GM18505 (cell line): ENCODE results near the gene MRPL19.
A peak's percentile ranks its signal among the peaks of the same experiment; 100 is the strongest.

Source experiments
- ATAC-seq: cut with Tn5 transposase; IDR thresholded peaks from one replicate; pipeline ENCODE4 v1.9.1; 2021; ENCODE audit not compliant: unreplicated experiment
- POLR2A ChIP-seq: IDR thresholded peaks from 4 replicates; pipeline ENCODE4 v1.6.1; 2011; ENCODE audit warnings: borderline replicate concordance; ENCODE audit not compliant: insufficient read depth, insufficient read length; ENCODE audit errors: extremely low read depth

MRPL19 gene

DNA sequence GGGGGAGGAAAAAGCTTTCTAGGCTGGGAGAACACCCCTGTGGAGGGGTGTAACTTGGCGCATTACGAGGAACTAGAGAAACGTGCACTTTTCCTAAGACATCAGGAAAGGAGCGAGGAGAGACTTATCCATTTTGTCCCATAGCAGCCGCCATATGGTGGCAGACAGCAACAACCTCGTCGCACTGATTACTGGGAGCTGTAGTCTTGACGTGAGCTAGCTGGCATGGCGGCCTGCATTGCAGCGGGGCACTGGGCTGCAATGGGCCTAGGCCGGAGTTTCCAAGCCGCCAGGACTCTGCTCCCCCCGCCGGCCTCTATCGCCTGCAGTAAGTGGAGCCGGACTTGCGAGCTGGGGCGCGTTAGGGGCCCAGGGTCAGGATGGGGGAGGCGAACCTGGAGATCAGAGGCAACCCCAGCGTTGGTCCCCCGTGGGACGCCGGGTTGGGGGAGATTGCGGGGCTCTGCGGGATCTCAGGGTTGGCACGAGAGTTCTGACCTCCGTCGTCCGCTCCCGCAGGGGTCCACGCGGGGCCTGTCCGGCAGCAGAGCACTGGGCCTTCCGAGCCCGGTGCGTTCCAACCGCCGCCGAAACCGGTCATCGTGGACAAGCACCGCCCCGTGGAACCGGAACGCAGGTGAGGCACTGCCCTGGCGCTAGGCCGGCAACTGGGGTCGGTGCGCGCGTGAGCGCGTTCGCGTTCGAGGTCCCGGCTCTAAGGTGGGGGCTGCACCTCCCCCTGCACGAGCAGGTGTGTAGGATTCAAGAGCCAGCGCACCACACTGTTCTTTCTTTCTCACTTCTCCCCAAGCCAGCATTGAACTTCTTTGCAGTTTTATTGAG, at the start of gene MRPL19:
Gene MRPL19, plus strand, starts transcription at position 201 of the 843 bp plus-strand sequence. Its CDS starts 25 bp downstream, at position 226.
- peak; percentile 69 for TF ChIP-seq POLR2A
- peak; percentile 94 for ATAC-seq

DNA sequence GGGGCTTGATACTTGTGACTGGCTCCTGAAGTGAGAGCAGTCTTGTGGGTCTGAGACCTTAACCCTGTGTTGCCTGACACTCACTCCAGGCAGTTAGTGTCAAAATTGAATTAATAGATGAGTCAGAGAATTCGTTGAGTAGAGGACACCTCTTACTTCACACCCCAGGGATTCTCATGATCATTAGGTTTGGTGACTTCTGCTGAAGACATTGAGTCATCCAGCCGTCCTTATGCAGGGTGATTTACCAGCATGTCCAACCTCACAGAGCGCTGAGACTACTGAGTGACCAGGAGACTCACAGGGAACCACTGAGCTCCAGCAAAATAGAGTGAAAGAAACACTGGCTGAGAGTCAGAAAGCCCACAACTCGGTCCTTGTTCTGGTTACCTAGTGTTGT, 49.8 kb upstream of the MRPL19 start:
- no peak for ATAC-seq
- no peak for TF ChIP-seq POLR2A

DNA sequence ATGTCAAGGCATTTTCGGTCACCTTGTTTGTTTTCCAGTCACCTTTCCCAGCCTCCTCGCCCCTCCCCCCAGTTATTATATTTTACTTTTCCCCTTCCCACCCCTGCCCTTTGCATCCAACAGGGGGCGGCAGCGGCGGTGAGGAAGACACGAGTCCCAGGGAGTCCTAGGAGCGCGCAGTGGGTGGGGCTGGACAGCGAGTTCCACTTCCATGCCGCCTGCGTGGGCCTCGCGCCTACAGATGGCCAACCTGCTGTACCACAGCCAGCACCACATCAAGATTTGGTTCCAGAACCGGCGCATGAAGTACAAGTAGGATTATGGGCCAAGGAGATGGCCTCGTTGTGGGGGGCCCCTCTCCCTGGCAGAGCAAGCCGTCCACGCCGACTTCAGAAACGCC, 48.6 kb upstream of the MRPL19 start:
- no peak for ATAC-seq
- no peak for TF ChIP-seq POLR2A

DNA sequence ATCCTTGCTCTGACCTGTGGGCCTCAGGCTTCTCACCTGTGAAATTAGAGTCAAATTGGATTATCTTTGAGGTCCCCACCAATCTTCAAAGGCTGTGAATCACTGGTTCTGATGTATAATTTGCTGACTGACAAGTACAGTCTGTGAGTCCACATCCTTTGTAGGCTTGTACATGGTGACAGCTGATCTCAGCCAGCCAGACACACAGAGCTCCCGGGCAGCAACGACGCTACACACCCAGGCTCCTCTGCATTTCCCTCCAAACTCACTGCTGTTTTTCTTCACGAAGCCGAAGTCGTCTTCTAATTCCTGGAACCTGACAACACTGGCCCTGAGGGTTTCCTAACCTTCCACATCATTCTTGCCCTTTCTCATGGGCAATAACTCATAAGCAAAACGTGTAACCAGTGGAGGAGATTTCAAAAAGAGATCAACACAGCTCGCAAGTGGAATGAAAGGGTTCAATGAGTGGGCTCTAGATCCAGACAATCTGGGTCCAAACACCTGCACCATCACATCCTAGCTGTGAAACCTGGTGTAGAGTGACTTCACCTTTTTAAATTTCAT, 47.9 kb upstream of the MRPL19 start:
- ATAC-seq: no peak
- TF ChIP-seq POLR2A: no peak

DNA sequence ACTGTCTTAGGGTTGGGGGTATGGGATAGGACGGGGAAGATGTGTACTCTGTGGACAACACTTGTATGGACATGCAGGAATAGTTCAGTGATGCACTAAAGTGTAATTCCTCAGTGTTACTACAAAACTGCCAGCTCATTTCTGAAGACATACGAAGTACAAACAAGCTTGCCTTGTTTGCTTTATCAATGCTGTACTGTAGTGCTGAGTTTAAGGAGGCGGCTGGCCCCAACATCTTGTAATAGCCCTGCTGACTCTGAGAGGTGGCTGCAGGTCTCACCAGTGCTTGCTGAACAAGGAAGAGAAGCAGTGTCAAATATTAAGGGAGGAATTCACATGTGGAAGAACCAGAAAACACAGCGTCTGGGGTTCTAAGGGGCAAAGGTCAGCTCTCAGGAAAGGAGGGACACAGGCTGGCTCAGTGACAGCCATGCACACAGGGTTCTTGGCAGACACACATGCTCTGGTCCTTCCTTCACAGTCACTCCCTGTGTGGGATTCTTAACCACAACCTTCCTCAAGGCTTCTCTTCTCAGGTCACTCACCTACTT, 46.0 kb upstream of the MRPL19 start:
- ATAC-seq: no peak
- TF ChIP-seq POLR2A: no peak

DNA sequence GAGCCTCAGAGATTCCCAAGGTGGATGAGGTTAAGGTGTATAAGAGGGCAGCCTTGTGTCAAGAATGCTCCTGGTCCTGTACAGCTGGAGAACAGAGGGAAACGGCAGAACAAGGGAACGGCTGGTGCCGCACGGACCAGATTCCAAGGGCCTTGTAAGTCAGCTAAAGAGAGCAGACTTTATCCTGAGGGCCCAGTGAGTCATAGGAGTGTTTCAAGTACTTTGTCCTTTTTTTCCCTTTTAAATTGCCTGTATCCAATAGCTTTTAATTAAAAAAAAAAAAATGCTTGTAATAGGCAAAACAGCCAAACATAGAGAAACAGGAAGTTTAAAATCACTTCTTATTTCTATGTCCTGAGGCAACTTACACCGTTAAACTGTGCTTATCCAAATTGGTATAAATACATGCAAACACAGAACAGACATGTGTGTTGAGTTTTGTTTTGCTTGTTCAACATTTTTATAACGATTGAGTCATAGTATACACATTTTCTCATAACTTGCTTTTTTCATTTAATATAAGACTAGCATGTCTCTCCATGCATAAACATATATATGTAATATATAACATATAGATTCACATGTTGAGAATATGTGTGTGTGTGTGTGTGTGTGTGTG, 43.8 kb upstream of the MRPL19 start:
- no peak for ATAC-seq
- no peak for TF ChIP-seq POLR2A

DNA sequence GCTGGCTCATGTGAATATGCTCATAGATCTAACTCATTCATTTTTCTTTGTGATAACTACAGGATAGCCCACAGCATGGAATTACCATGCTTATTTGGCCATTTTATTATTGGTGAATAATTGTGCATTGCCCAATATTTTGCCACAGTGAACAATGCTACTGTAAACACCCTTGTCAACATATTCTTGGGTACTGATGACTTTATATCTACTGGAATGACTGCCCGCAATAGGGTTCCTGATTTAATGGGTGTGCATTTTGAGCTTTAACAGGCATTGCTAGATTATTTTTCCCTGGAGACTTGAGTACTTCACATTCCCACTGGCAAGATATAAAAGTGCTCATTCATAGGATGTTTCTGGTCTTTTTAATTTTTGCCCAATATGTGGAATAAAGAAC, 43.1 kb upstream of the MRPL19 start:
- TF ChIP-seq POLR2A: no peak
- no peak for ATAC-seq

DNA sequence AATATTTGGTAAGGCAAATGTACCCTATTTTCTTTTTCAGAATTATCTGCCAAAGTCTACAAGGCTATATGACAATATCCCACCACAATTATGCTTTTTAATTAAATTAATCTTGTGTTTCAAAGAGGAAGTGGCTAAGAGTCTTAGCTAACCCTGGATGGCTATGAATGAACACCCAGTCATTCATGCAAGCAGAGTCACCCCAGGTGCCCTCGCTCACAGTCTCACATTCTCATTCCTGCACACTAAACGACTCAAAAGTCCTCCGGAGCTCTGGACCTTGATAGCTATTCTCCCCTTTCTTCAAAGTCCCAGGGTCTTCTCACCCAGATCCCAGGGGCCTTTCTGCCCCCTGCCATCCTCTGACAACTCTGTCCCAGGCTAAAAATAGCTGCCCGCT, 42.1 kb upstream of the MRPL19 start:
- ATAC-seq: no peak
- no peak for TF ChIP-seq POLR2A

DNA sequence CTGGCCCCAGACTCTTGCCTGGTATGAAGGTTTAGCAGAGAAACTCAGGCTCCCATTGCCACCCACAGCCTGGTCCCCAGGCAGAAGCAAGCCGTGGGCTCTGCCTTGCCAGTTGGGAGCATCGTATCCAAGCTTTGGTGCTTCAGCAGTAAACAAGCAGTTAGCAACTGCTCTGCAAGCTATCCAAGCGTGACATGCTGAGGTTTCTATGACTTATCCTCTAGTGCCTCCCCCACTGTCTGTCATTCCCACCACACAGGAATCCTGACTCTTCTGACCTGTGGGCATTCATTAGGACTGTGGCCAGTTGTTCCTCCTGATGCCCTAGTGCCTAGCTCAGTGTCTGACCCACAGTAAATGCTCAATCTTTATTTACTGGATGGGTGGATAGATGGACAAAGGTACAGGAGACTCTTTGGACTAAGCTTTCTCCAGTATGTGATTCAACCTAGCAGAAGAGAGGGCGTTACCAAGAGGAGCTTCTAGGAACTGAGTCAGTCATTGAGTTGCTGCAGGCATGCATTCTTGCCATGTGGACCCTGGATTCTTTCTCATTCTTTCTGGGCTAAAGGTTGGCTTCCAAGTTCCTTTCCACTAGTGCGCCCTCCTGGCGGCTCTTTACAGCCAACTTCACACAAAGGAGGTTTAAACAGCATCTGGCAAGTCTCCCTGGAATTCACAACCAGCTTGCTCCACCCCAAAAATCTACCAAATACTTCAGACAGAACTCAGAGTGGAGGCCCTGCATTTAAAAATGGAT, 40.6 kb upstream of the MRPL19 start:
- no peak for TF ChIP-seq POLR2A
- no peak for ATAC-seq

DNA sequence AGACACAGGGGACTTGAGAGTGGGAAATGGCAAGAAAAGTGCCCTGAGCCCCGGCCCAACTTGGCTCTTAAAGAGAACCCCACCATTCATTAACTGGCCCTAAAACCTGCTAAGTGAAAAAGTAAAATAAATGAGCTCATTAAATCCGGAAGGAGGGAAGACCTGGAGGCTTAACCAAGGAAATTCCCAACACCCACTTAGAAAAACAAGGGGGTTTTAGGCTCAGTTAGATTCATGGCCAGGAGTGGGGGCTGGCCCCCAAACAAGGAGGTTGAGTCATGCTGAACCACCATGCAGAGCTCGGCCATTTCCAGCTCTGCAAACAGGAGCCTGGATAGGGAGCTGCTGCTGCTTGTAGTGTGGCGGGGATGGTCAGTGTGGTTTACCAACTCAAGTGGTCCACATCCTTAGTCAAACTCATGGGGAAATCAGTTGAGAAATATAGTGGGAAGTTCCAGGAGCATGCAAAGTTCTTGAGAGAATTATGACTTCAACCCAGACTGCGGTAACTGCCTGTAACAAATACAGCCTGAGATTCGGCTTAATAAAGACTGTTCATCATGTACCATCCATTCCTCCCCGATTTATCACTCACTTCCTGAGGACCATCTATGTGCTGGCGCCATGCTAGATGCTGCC, 39.7 kb upstream of the MRPL19 start:
- ATAC-seq: no peak
- no peak for TF ChIP-seq POLR2A

DNA sequence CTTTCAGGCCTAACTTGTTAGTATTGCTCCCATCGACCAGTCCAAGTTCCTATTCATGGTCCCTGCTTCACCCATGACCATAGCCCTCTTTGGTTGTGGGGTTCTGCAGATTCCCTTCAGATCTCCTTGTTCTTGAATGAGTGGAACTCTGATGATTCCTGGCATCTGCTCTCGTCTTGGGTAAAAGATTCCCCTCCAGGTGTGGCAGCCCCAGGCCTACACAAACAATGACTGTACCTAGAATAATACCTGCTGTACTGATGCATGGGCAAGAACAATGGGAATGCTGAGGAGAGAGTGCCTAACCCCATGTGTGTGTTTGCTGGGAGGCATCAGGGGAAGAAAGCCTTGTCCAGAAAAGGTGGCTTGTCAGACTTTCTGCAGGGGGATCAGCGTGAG, 39.2 kb upstream of the MRPL19 start:
- no peak for ATAC-seq
- TF ChIP-seq POLR2A: no peak

DNA sequence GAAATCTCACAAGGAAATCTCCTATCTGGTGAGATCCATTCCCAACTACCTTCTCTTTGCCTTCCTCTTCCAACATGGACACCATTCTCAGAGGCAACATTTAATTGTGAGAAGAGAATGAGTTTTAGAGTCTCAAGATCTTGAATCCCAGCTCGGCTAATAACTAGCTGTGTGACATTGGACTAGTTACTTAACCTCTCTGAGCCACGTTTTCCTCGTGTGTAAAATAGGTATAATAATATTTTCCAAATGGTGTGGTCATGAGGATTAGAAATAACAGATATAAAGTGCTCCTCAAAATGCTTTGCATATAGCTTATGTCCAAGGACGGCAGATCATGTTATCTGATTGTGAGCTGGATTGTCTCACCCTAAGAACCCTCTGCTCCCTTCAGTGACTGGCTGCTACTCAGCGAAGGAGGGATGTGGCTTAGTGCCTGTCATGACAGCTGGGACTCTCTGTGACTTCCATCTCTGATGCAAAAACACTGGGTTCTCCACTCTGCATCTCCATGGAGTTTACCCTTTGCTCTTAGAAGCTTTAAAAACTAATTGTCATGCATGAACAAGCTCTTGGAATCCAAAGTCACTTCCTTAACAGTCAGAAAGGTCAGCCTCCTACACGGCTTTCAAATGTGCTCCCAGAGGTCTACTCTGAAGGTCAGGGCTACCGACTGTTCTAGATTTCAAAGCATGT, 38.4 kb upstream of the MRPL19 start:
- no peak for ATAC-seq
- no peak for TF ChIP-seq POLR2A
